Skeletal muscle satellite cell (primary cell): Measurements from ENCODE around the gene CHRNA1.
"Not testable (repeated sequence)": the region's sequence is repeated elsewhere in the genome, so short reads cannot be mapped to it uniquely, and the experiment has no call there.

Source experiments
- H3K27me3 ChIP-seq: 2 replicates; pipeline ENCODE4 v1.7.0; 2013; ENCODE audit warnings: low read length; ENCODE audit not compliant: control insufficient read depth, insufficient read depth
- H3K36me3 ChIP-seq: 2 replicates; pipeline ENCODE4 v1.7.0; 2013; ENCODE audit warnings: mild to moderate bottlenecking, control low read depth, low read length; ENCODE audit not compliant: insufficient read depth
- H3K4me1 ChIP-seq: 2 replicates; pipeline ENCODE4 v1.7.0; 2013; ENCODE audit warnings: low read length; ENCODE audit not compliant: control insufficient read depth, insufficient read depth
- H3K4me2 ChIP-seq: 2 replicates; pipeline ENCODE4 v1.7.0; 2013; ENCODE audit warnings: mild to moderate bottlenecking, low read length
- H3K4me3 ChIP-seq: 2 replicates; pipeline ENCODE4 v1.7.0; 2013; ENCODE audit warnings: low read length
- H3K9ac ChIP-seq: 2 replicates; pipeline ENCODE4 v1.7.0; 2013; ENCODE audit warnings: mild to moderate bottlenecking, low read depth, low read length, moderate library complexity
- H3K9me3 ChIP-seq: replicated peaks from 2 replicates; pipeline ENCODE4 v1.7.0; 2013; ENCODE audit warnings: mild to moderate bottlenecking, control low read depth, low read length

CHRNA1 gene

GRCh38 chr2:174709416-174710004 is 54.8 kb downstream of the CHRNA1 start:
- not testable (repeated sequence) for H3K4me3 ChIP-seq

GRCh38 chr2:174708713-174709112 is 55.6 kb downstream of the CHRNA1 start:
- peaks cover 23% of the 10 kb centered on the region for H3K27me3 ChIP-seq
- H3K4me3 ChIP-seq = no peak overlapping the region
- H3K36me3 ChIP-seq = no peaks in the 10 kb centered on the region
- H3K4me2 ChIP-seq = no peak overlapping the region
- no peaks in the 10 kb centered on the region for H3K4me1 ChIP-seq
- H3K9ac ChIP-seq = no peak overlapping the region
- H3K9me3 ChIP-seq = no peaks in the 10 kb centered on the region

More at GRCh38 chr2:174709416-174710004, 54.8 kb downstream of the CHRNA1 start:
- not testable (repeated sequence) for H3K9me3 ChIP-seq, H3K9ac ChIP-seq, H3K36me3 ChIP-seq, H3K4me2 ChIP-seq, H3K4me1 ChIP-seq
- peaks cover 17% of the 10 kb centered on the region for H3K27me3 ChIP-seq

- H3K4me3 ChIP-seq = no peak overlapping the region
- no peaks in the 10 kb centered on the region for H3K9me3 ChIP-seq
- H3K9ac ChIP-seq = no peak overlapping the region
- no peak overlapping the region for H3K4me2 ChIP-seq
- H3K4me1 ChIP-seq = no peaks in the 10 kb centered on the region
- no peaks in the 10 kb centered on the region for H3K36me3 ChIP-seq
- H3K27me3 ChIP-seq = peaks cover 34% of the 10 kb centered on the region
Measured at GRCh38 chr2:174705321-174705720, 59.0 kb downstream of the CHRNA1 start.

GRCh38 chr2:174704642-174705041 is 59.6 kb downstream of the CHRNA1 start:
- H3K9me3 ChIP-seq = no peaks in the 10 kb centered on the region
- H3K4me3 ChIP-seq = no peak overlapping the region
- no peak overlapping the region for H3K4me2 ChIP-seq
- H3K36me3 ChIP-seq = no peaks in the 10 kb centered on the region
- H3K9ac ChIP-seq = no peak overlapping the region
- peaks cover 34% of the 10 kb centered on the region for H3K27me3 ChIP-seq
- H3K4me1 ChIP-seq = no peaks in the 10 kb centered on the region

- H3K4me3 ChIP-seq = no peak overlapping the region
- no peaks in the 10 kb centered on the region for H3K9me3 ChIP-seq
- no peaks in the 10 kb centered on the region for H3K36me3 ChIP-seq
- peaks cover 34% of the 10 kb centered on the region for H3K27me3 ChIP-seq
- H3K4me1 ChIP-seq = no peaks in the 10 kb centered on the region
- no peak overlapping the region for H3K9ac ChIP-seq
- no peak overlapping the region for H3K4me2 ChIP-seq
Measured at GRCh38 chr2:174704061-174704460, 60.2 kb downstream of the CHRNA1 start.

GRCh38 chr2:174703430-174703829 is 60.8 kb downstream of the CHRNA1 start:
- Histone ChIP-seq H3K4me1 (no peaks in the 10 kb centered on the region), H3K27me3 (peaks cover 34% of the 10 kb centered on the region), H3K4me2 (no peak overlapping the region), H3K36me3 (no peaks in the 10 kb centered on the region), H3K9me3 (no peaks in the 10 kb centered on the region), H3K9ac (no peak overlapping the region), H3K4me3 (no peak overlapping the region)

GRCh38 chr2:174702541-174702940 is 61.7 kb downstream of the CHRNA1 start:
- H3K4me2 ChIP-seq = no peak overlapping the region
- H3K9me3 ChIP-seq = no peaks in the 10 kb centered on the region
- peaks cover 34% of the 10 kb centered on the region for H3K27me3 ChIP-seq
- no peak overlapping the region for H3K4me3 ChIP-seq
- H3K36me3 ChIP-seq = no peaks in the 10 kb centered on the region
- no peaks in the 10 kb centered on the region for H3K4me1 ChIP-seq
- no peak overlapping the region for H3K9ac ChIP-seq

GRCh38 chr2:174699993-174700766 is 64.1 kb downstream of the CHRNA1 start:
- no peaks in the 10 kb centered on the region for H3K4me1 ChIP-seq
- peaks cover 39% of the 10 kb centered on the region for H3K27me3 ChIP-seq
- H3K36me3 ChIP-seq = no peaks in the 10 kb centered on the region
- no peak overlapping the region for H3K4me2 ChIP-seq
- no peak overlapping the region for H3K4me3 ChIP-seq
- H3K9me3 ChIP-seq = no peaks in the 10 kb centered on the region
- H3K9ac ChIP-seq = no peak overlapping the region
